ENCODE results near the gene BRD8.
A peak's percentile ranks its signal among the peaks of the same experiment; 100 is the strongest.
"Not testable (repeated sequence)": the region's sequence is repeated elsewhere in the genome, so short reads cannot be mapped to it uniquely, and the experiment has no call there.

The BRD8 gene, protein sequence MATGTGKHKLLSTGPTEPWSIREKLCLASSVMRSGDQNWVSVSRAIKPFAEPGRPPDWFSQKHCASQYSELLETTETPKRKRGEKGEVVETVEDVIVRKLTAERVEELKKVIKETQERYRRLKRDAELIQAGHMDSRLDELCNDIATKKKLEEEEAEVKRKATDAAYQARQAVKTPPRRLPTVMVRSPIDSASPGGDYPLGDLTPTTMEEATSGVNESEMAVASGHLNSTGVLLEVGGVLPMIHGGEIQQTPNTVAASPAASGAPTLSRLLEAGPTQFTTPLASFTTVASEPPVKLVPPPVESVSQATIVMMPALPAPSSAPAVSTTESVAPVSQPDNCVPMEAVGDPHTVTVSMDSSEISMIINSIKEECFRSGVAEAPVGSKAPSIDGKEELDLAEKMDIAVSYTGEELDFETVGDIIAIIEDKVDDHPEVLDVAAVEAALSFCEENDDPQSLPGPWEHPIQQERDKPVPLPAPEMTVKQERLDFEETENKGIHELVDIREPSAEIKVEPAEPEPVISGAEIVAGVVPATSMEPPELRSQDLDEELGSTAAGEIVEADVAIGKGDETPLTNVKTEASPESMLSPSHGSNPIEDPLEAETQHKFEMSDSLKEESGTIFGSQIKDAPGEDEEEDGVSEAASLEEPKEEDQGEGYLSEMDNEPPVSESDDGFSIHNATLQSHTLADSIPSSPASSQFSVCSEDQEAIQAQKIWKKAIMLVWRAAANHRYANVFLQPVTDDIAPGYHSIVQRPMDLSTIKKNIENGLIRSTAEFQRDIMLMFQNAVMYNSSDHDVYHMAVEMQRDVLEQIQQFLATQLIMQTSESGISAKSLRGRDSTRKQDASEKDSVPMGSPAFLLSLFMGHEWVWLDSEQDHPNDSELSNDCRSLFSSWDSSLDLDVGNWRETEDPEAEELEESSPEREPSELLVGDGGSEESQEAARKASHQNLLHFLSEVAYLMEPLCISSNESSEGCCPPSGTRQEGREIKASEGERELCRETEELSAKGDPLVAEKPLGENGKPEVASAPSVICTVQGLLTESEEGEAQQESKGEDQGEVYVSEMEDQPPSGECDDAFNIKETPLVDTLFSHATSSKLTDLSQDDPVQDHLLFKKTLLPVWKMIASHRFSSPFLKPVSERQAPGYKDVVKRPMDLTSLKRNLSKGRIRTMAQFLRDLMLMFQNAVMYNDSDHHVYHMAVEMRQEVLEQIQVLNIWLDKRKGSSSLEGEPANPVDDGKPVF

DNA sequence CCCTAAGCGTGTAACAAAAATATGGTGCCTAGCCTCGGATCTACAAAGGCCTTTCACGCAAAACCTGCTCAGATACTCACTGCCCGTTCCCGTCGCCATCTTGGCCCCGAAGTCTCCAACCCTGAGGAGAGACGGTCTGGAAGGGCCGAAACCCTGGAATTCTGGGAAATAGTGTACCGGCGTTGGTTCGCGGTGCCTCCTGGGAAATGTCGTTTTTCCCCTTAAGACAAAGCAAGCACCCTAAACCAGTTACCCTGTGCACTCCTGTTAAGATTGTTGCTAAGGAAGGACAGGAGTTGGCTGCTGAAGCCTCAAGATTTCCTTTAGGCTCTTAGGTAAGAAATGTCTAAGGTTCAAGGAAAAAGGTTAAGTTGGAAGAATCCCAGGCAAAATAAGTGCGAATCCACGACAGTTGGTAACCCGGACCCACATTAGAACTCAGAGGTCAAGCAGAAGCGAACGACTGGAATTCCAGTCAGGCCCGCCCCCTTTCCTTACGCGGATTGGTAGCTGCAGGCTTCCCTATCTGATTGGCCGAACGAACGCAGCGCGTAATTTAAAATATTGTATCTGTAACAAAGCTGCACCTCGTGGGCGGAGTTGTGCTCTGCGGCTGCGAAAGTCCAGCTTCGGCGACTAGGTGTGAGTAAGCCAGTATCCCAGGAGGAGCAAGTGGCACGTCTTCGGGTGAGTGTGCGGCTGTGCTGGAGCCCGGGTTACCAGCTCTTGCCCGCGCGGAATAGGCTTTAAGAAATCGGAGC lies at the start of gene BRD8, which contains the start of gene KIF20A:
TSS of gene BRD8 (minus strand) at position 115 of the 761 bp plus-strand sequence. CDS start at position 99, 16 bp downstream.
TSS of gene KIF20A (plus strand) at position 597 of the 761 bp plus-strand sequence. CDS start 569 bp downstream, outside the sequence.
- in situ Hi-C loops (cut with MboI; ENCODE audit: low pct_unique_long_range_greater_than_20kb, low sequenced_read_pairs) = no loop called here
- peak; percentile 98 for DNase-seq

DNA sequence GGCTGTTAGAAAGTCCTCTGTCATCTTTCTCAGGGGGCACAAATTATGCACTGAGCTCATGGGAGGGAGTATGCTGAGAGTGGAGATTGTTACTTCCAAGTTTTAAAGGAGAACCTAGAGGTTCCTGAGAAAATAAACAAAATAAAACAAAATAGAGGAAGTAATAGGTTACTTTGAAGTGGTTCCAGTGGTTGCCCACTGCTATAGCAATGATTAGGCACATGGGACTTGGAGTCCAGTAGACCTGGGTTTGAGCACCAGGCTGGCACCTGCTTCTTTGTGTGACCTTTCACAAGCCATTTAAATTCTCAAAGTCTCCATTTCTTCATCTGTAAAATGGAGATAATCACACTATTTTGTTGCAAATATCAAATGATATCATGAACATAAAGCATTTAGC lies 48.5 kb upstream of the BRD8 start:
- no peak for DNase-seq
- in situ Hi-C loops (cut with MboI; ENCODE audit: low pct_unique_long_range_greater_than_20kb, low sequenced_read_pairs) = no loop called here

DNA sequence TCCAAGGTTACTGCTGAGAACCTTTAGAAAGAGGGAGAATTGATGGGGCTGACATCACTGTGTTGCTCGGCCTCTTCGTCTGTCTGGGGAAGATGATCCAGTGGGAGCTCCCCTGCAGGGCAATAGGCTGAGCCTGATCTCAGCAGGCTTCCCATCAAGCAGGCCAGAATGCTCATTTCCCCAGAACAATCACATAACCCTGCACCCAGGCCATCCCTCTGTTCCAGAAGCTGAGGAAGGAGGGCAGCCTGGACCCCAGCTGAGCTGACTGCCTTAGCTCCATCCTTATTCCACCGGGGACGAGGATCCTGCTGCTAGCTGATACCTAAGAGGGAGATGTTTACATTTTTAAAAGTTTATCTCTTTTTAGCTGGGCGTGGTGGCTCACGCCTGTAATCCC lies 46.3 kb upstream of the BRD8 start:
- in situ Hi-C loops (cut with MboI; ENCODE audit: low pct_unique_long_range_greater_than_20kb, low sequenced_read_pairs) = no loop called here
- no peak for DNase-seq

DNA sequence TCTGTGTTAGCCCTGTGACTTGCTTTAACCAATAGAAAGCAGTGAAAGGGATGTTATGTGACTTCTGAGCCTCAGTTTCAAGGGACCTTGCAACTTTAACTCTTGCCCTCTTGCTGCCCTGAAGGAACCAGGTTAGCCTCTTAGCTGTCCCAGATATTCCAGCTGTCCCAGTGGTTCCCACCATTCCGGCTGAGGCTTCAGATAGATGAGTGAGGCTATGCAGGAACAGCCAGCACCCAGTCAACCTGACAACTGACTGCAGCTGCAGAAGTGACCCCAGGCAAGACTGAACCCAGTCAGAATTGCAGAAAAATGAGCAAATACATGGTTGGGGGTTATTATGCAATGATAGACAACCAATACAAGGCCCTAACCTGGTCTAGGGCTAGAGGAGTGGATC lies 45.1 kb upstream of the BRD8 start:
- in situ Hi-C loops (cut with MboI; ENCODE audit: low pct_unique_long_range_greater_than_20kb, low sequenced_read_pairs) = no loop called here
- DNase-seq = no peak

DNA sequence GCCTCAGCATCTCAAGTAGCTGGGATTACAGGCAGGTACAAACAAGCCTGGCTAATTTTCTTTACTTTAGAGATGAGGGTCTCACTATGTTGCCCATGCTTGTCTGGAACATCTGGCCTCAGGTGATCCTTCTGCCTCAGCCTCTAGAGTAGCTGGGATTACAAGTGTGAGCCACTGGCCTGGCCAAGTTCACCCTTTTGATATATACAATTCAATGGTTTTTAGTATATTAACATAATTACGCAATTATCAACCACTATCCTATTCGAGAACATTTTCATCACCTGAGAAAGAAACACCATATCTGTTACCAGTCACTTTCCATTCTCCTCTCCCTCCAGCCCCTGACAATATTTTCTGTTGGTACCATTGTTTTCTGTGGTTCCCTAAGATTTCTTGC lies 38.4 kb upstream of the BRD8 start:
- in situ Hi-C loops (cut with MboI; ENCODE audit: low pct_unique_long_range_greater_than_20kb, low sequenced_read_pairs) = no loop called here
- no peak for DNase-seq

DNA sequence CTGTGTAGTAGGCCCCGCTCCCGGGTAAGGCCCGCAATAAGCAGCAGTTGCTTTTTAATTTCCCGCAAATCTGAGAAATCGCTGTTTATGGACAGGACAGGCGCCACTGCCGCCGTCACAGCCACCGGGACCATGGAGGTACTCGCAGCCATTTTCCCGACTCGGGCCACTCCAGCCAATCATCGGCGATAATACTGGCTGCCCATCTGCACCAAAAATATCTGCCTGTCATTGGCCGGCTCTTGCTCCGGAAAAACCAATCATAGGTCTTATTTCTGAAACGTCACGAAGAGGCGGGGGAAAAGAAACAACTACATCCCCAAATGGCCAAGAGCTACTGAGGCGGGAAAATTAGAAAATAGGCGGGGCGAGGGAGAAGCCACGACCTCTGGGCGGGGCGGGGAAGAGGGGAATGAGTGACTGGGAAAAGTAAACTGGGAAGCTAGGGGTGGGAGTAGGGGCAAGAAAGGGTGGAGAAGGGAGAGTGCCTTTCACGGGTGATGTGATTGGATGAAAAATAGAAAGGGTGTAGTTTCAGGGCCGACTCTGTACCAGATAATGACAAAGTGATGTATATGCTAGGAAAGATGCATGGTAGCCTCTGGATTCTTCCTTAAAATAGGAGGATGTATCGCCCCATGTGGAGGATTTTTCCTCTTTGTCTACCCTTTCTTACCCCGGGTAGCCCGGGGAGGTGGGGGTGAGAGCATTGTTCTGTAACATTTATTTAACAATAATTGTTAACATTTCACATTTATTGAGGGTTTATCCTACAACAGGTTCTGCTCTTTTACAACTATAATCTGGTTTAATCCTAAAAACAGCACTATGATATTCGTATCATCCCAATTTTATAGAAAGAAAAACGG lies 35.0 kb upstream of the BRD8 start, which contains the start of gene CDC23:
TSS of gene CDC23 (minus strand) at position 163 of the 869 bp plus-strand sequence. CDS start at position 152, 11 bp downstream.
- in situ Hi-C loops (cut with MboI; ENCODE audit: low pct_unique_long_range_greater_than_20kb, low sequenced_read_pairs) = no loop called here
- peak; percentile 99 for DNase-seq

DNA sequence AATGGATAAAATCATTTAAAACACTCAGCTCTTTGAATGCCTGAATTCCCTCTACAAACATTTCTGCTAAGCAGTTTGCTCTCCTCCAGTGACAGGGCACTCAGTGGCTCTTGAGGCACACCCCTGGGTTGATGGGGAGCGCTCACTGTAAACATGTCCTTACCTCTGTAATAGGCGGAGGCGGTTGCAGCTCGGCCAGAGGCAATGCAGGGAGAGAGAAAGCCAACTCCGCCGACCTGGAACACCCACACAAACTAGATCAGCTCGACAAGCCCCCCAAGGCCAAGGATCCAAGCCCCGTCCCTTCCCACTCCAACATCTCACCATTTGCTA lies 34.4 kb upstream of the BRD8 start:
- in situ Hi-C loops (cut with MboI; ENCODE audit: low pct_unique_long_range_greater_than_20kb, low sequenced_read_pairs) = no loop called here
- no peak for DNase-seq

DNA sequence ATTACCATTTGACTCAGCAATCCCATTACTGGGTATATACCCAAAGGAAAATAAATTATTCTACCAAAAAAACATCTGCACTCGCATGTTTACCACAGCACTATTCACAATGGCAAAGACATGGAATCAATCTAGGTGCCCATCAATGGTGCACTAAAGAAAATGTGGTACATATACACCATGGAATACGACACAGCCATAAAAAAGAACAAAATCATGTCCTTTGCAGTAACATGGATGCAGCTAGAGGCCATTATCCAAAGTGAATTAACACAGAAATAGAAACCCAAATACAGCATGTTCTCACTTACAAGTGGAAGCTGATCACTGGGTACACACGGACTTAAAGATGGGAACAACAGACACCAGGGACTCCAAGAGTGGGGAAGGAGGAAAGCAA lies 32.6 kb upstream of the BRD8 start:
- in situ Hi-C loops (cut with MboI; ENCODE audit: low pct_unique_long_range_greater_than_20kb, low sequenced_read_pairs) = no loop called here
- DNase-seq = no peak

DNA sequence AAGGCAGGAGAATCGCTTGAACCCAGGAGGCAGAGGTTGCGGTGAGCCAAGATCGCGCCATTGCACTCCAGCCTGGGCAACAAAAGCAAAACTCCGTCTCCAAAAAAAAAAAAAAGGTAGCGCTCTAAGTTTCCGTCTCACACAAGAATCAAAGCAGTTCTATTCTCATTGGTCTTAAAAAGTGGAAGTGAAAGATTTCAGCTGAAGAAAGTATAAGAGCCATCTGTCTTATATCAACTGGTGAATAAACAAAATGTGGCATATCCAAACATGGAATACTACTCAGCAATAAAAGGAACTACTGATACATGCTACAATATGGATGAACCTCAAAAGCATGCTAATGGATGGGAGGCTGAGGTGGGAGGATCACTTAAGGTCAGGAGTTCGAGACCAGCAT lies 15.4 kb upstream of the BRD8 start:
- DNase-seq; in situ Hi-C loops (cut with MboI; ENCODE audit: low pct_unique_long_range_greater_than_20kb, low sequenced_read_pairs): not testable (repeated sequence)

DNA sequence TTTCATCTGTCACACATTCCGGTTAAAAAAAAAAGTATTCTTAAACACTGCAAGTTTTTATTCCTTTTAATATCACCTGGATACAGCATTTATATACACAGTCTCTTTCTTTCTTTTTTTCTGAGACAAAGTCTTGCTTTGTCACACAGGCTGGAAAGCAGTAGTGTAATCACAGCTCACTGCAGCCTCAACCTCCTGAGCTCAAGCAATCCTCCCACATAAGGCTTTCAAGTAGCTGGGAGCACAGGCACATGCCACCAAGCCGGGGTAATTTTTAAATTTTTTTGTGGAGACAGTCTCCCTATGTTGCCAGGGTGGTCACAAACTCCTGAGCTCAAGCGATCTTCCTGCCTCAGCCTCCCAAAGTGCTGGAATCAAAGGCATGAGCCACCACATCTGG lies 14.4 kb upstream of the BRD8 start:
- in situ Hi-C loops (cut with MboI; ENCODE audit: low pct_unique_long_range_greater_than_20kb, low sequenced_read_pairs) = no loop called here
- no peak for DNase-seq

DNA sequence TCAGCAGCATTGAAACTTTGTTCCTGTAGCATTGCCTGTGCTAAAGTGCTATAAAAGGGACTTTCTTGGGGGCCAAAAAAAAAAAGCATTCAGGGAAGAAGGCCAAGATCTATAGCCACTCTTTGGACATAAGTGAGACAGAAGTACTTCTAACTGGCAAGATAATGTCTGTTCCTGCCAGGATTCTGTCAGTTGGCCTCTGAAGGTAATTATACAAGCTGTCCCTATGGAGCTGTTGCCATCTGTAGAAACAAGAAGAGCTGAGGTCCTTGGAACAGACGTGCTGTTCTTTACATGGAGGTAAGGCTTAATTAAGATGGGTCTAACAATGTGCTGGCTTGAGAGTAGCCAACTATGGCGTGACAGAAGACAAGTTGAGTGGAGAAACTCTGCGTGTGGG lies 10.2 kb upstream of the BRD8 start:
- no peak for DNase-seq
- in situ Hi-C loops (cut with MboI; ENCODE audit: low pct_unique_long_range_greater_than_20kb, low sequenced_read_pairs) = loop anchor here (10.0 kb wide), 1 partner anchor 96 kb away; no protein-coding TSS in a partner anchor

DNA sequence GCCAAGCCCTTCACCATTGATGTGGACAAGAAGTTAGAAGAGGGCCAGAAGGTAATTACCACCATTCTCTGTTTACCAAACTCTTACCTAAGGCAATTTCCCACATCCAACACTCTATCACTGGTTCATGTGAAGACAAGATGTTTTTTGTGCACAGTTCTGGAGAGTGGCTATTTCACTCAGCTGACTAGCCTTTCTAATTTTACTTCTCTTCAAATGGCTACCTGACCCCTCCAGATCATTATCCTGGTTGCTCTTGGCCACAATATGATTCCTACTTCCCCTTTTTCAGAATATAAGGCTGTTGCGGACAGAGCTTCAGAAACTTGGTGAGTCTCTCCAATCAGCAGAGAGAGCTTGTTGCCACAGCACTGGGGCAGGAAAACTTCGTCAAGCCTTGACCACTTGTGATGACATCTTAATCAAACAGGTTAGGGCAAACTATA lies 7.6 kb upstream of the BRD8 start:
- in situ Hi-C loops (cut with MboI; ENCODE audit: low pct_unique_long_range_greater_than_20kb, low sequenced_read_pairs) = loop anchor here (10.0 kb wide), 1 partner anchor 99 kb away; no protein-coding TSS in a partner anchor
- DNase-seq = peak; percentile 77

DNA sequence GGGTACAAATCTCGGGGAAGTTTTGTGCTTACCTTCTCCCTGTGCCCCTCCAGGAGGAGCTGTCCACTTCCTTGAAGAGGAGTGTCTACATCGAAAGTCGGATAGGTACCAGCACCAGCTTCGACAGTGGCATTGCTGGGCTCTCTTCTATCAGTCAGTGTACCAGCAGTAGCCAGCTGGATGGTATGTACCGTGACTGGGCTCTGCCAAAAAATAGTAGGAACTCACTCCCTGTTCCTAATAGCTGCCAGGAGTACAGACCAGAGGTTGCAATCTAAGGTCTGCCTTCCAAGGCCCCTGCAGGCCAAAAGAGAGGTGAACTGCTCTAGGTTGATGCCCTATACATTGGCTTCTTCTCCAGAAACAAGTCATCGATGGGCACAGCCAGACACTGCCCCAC lies 4.4 kb upstream of the BRD8 start:
- no peak for DNase-seq
- in situ Hi-C loops (cut with MboI; ENCODE audit: low pct_unique_long_range_greater_than_20kb, low sequenced_read_pairs) = loop anchor here (10.0 kb wide), 1 partner anchor 102 kb away; no protein-coding TSS in a partner anchor

DNA sequence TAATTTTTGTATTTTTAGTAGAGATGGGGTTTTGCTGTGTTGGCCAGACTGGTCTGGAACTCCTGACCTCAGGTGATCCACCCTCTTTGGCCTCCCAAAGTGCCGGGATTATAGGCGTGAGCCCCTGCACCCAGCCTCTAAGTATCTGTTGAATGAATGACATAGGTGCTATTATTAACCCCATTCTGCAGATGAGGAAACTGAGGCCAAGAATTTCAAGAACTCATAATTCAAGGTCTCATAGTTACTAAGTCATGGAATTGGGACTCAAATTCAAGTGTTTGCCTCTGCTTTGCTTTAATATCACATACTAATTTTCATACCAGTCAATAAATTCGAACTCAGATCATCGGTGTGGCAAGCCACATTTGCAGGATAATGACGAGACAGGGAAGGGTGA lies 2.4 kb upstream of the BRD8 start:
- in situ Hi-C loops (cut with MboI; ENCODE audit: low pct_unique_long_range_greater_than_20kb, low sequenced_read_pairs) = loop anchor here (10.0 kb wide), 1 partner anchor 104 kb away; no protein-coding TSS in a partner anchor
- no peak for DNase-seq

DNA sequence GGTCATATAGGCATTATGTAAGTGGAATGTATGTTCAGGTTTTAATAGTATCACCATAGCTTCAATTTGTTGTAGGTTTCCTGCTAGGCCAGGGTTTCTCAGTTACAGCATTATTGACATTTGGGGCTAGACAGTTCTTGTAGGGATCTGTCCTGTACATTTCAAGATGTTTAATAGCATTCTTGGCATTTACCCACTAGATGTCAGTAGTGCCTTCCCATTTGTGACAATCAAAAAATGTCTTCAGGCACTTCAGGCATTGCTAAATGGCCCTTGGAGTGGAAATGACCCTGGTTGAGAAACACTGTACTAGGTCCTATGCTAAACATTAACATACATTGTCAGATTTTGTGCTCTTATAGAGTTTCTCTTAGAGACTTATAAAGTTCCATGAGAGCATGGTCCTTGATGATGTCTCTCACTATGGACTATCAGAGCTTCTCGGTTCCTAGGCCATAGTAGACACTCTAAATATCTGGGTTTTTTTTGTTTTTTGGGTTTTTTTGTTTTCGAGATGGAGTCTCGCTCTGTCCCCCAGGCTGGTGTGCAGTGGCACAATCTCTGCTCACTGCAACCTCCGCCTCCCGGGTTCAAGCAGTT lies 1.9 kb upstream of the BRD8 start:
- in situ Hi-C loops (cut with MboI; ENCODE audit: low pct_unique_long_range_greater_than_20kb, low sequenced_read_pairs) = loop anchor here (10.0 kb wide), 1 partner anchor 105 kb away; no protein-coding TSS in a partner anchor
- peak; percentile 86 for DNase-seq

DNA sequence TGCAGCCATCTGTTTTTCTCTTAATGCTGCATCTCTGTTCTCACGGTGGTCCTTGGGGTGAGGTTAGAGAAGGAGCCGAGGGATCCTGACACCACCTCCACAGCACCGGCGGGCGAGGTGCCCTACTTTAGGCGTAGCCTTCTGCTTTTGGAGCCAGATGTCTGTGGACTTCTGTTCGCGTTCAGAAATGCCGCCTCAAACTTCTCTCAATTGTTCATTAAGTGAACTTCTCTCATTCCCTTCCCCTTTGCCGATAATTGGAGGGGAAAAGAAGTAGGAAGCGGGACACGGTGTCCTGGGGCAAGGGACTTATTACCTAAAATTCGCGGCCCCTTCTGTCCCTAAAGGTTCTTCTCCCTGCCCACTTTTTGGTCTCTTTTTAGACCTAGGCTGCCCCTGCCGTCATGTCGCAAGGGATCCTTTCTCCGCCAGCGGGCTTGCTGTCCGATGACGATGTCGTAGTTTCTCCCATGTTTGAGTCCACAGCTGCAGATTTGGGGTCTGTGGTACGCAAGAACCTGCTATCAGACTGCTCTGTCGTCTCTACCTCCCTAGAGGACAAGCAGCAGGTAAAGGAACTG lies 937 bp upstream of the BRD8 start:
- in situ Hi-C loops (cut with MboI; ENCODE audit: low pct_unique_long_range_greater_than_20kb, low sequenced_read_pairs) = no loop called here
- DNase-seq = no peak
